Lower lobe of right lung (tissue), 2 donors: ENCODE data around the gene XDH. TPM values are rescaled to one million over a fixed set of nuclear protein-coding genes. Genes with fewer than 3 reads are reported as not detected.

Experiments
- ATAC-seq, 2 donors: fragments of 200-7000 bp; cut with Tn5 transposase; one replicate each; pipeline ENCODE4 v1.9.1; 2020 to 2022; ENCODE audit warnings: mild to moderate bottlenecking in 2 of 2, moderate library complexity in 2 of 2
- DNase-seq: peaks from one replicate; pipeline ENCODE4 v3.0.0-alpha.2; 2020
- H3K27ac ChIP-seq: fragments of 200-600 bp; one replicate; pipeline ENCODE4 v1.8.0; 2022
- H3K27me3 ChIP-seq: fragments of 200-600 bp; one replicate; pipeline ENCODE4 v1.8.0; 2022; ENCODE audit warnings: low read depth
- H3K36me3 ChIP-seq: fragments of 200-600 bp; one replicate; pipeline ENCODE4 v1.8.0; 2022; ENCODE audit warnings: mild to moderate bottlenecking
- H3K4me1 ChIP-seq: fragments of 200-600 bp; one replicate; pipeline ENCODE4 v1.8.0; 2022
- H3K4me3 ChIP-seq: fragments of 200-600 bp; one replicate; pipeline ENCODE4 v1.8.0; 2022; ENCODE audit warnings: mild to moderate bottlenecking
- H3K9me3 ChIP-seq: fragments of 200-600 bp; one replicate; pipeline ENCODE4 v1.8.0; 2022
- CTCF ChIP-seq: fragments of 200-600 bp; IDR thresholded peaks from one replicate; pipeline ENCODE4 v1.8.0; 2022; ENCODE audit warnings: antibody characterized with exemption, mild to moderate bottlenecking
- intact Hi-C: fragments of 100-400 bp; cut with DNase I; formaldehyde crosslinking; loops from one replicate; pipeline ENCODE4 v1.11.0; 2022
- total RNA-seq: library from RNA; stranded (reverse); fragmentation: NEBNext Ultra II Directional; extraction: Animal tissue kit (Norgen Biotek cat#: 25700); gene quantifications from one replicate; pipeline ENCODE4 v1.2.1, GENCODE V29; 2021
- donor health status: DM: no; HTN: yes; CAD: no; lungs with severe emphysema.

Gene XDH
- total RNA-seq, 1 donor from 2014 or later, result 0.27 TPM

GRCh38 chr2:31404302-31404701 lies 10.2 kb downstream of the XDH start:
- Histone ChIP-seq H3K4me1 (no peaks in the 10 kb centered on the region), H3K36me3 (no peaks in the 10 kb centered on the region), H3K27ac (no peak overlapping the region), H3K9me3 (no peaks in the 10 kb centered on the region), H3K4me3 (no peak overlapping the region), H3K27me3 (no peaks in the 10 kb centered on the region)
- DNase-seq, result no peak
- intact Hi-C loops, result no loop called here
- no peak for ATAC-seq
- no peak for TF ChIP-seq CTCF

- H3K9me3 ChIP-seq, result no peaks in the 10 kb centered on the region
- TF ChIP-seq CTCF, result no peak
- H3K4me3 ChIP-seq, result no peak overlapping the region
- no peaks in the 10 kb centered on the region for H3K4me1 ChIP-seq
- H3K36me3 ChIP-seq, result no peaks in the 10 kb centered on the region
- H3K27ac ChIP-seq, result no peak overlapping the region
- ATAC-seq, result no peak
- H3K27me3 ChIP-seq, result no peaks in the 10 kb centered on the region
- intact Hi-C loops, result no loop called here
- no peak for DNase-seq
Measured at GRCh38 chr2:31402388-31402787, 12.2 kb downstream of the XDH start.

GRCh38 chr2:31401580-31401979 lies 13.0 kb downstream of the XDH start:
- Histone ChIP-seq H3K27ac (no peak overlapping the region), H3K36me3 (no peaks in the 10 kb centered on the region), H3K4me3 (no peak overlapping the region), H3K9me3 (no peaks in the 10 kb centered on the region), H3K27me3 (no peaks in the 10 kb centered on the region), H3K4me1 (no peaks in the 10 kb centered on the region)
- ATAC-seq (no peak), DNase-seq (no peak)
- intact Hi-C loops, result no loop called here
- TF ChIP-seq CTCF, result no peak

- intact Hi-C loops, result no loop called here
- Histone ChIP-seq H3K4me1 (no peaks in the 10 kb centered on the region), H3K9me3 (no peaks in the 10 kb centered on the region), H3K27me3 (no peaks in the 10 kb centered on the region), H3K27ac (no peak overlapping the region), H3K36me3 (no peaks in the 10 kb centered on the region), H3K4me3 (no peak overlapping the region)
- ATAC-seq, result no peak
- DNase-seq, result no peak
- TF ChIP-seq CTCF, result no peak
Measured at GRCh38 chr2:31398881-31399280, 15.7 kb downstream of the XDH start.

GRCh38 chr2:31397094-31397493 lies 17.4 kb downstream of the XDH start:
- Histone ChIP-seq H3K36me3 (no peaks in the 10 kb centered on the region), H3K4me3 (no peak overlapping the region), H3K27ac (no peak overlapping the region), H3K27me3 (no peaks in the 10 kb centered on the region), H3K4me1 (no peaks in the 10 kb centered on the region), H3K9me3 (no peaks in the 10 kb centered on the region)
- intact Hi-C loops, result no loop called here
- TF ChIP-seq CTCF, result no peak
- no peak for ATAC-seq
- no peak for DNase-seq

- H3K9me3 ChIP-seq, result no peaks in the 10 kb centered on the region
- TF ChIP-seq CTCF, result no peak
- ATAC-seq, result no peak
- no peaks in the 10 kb centered on the region for H3K36me3 ChIP-seq
- H3K4me3 ChIP-seq, result no peak overlapping the region
- DNase-seq, result no peak
- intact Hi-C loops, result no loop called here
- no peak overlapping the region for H3K27ac ChIP-seq
- no peaks in the 10 kb centered on the region for H3K4me1 ChIP-seq
- no peaks in the 10 kb centered on the region for H3K27me3 ChIP-seq
Measured at GRCh38 chr2:31390324-31390723, 24.2 kb downstream of the XDH start.
